Measurements from ENCODE around the gene WDR45. TPM values are rescaled to one million over a fixed set of nuclear protein-coding genes. Genes with fewer than 3 reads are reported as not detected.

The WDR45 gene
- total RNA-seq, 1 donor from 2014 or later: 59.9 TPM

DNA sequence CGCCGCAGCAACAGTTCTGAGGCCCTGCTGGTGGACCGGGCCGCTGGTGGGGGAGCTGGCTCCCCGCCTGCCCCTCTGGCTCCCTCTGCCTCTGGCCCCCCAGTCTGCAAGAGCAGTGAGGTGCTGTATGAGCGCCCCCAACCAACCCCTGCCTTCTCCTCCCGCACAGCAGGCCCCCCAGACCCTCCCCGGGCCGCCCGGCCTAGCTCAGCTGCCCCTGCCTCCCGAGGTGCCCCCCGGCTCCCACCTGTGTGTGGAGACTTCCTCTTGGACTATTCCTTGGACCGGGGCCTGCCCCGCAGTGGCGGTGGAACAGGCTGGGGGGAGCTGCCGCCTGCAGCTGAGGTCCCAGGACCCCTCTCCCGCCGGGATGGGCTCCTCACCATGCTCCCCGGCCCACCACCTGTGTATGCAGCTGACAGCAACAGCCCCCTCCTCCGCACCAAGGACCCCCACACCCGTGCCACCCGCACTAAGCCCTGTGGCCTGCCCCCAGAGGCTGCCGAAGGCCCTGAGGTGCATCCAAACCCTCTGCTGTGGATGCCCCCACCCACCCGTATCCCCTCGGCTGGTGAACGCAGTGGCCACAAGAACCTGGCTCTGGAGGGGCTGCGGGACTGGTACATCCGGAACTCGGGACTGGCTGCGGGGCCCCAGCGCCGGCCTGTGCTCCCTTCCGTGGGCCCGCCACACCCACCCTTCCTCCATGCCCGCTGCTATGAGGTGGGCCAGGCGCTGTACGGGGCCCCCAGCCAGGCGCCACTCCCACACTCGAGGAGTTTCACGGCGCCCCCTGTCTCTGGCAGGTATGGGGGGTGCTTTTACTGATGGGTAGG lies 12.2 kb downstream of the WDR45 start:
- H3K4me1 Mint-ChIP-seq: no peaks in the 10 kb centered on the region
- H3K36me3 Mint-ChIP-seq: peaks cover 2% of the 10 kb centered on the region
- no peak overlapping the region for H3K27ac Mint-ChIP-seq
- TF ChIP-seq, protein P1, sequence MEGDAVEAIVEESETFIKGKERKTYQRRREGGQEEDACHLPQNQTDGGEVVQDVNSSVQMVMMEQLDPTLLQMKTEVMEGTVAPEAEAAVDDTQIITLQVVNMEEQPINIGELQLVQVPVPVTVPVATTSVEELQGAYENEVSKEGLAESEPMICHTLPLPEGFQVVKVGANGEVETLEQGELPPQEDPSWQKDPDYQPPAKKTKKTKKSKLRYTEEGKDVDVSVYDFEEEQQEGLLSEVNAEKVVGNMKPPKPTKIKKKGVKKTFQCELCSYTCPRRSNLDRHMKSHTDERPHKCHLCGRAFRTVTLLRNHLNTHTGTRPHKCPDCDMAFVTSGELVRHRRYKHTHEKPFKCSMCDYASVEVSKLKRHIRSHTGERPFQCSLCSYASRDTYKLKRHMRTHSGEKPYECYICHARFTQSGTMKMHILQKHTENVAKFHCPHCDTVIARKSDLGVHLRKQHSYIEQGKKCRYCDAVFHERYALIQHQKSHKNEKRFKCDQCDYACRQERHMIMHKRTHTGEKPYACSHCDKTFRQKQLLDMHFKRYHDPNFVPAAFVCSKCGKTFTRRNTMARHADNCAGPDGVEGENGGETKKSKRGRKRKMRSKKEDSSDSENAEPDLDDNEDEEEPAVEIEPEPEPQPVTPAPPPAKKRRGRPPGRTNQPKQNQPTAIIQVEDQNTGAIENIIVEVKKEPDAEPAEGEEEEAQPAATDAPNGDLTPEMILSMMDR (IDR thresholded peaks at IDR 0.05; ENCODE audit: unreplicated experiment): no peak
- no peaks in the 10 kb centered on the region for H3K9me3 Mint-ChIP-seq
- H3K27me3 Mint-ChIP-seq (ENCODE audit: low read depth): no peaks in the 10 kb centered on the region
- no peak for DNase-seq (ENCODE audit: low spot score in 2 of 2, unreplicated experiment in 2 of 2)
- no peak overlapping the region for H3K4me3 Mint-ChIP-seq

DNA sequence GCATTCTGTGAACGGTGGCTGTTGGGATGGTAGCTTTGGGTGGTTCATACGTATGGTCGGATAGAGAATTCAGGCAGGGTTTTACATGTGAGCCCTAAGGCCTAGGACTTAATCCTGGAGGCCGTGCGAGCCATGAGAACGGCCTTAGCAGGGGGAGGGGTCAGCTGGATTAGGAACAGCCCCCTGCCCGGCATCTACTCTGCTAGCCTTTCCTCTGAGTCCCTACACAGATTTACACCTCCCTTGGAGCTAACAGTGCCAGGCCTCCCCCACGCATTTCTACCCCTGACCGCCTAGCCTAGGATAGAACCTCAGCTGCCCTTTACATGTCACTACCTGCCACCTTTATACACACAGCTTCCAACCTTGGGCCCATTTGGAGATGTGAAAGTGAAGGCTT lies 13.0 kb downstream of the WDR45 start:
- Mint-ChIP-seq H3K27me3 (ENCODE audit: low read depth) (no peaks in the 10 kb centered on the region), H3K36me3 (peaks cover 5% of the 10 kb centered on the region), H3K9me3 (no peaks in the 10 kb centered on the region), H3K4me3 (no peak overlapping the region), H3K4me1 (no peaks in the 10 kb centered on the region), H3K27ac (no peak overlapping the region)
- TF ChIP-seq, protein P1 (IDR thresholded peaks at IDR 0.05; ENCODE audit: unreplicated experiment): no peak
- DNase-seq (ENCODE audit: low spot score in 2 of 2, unreplicated experiment in 2 of 2): no peak

DNA sequence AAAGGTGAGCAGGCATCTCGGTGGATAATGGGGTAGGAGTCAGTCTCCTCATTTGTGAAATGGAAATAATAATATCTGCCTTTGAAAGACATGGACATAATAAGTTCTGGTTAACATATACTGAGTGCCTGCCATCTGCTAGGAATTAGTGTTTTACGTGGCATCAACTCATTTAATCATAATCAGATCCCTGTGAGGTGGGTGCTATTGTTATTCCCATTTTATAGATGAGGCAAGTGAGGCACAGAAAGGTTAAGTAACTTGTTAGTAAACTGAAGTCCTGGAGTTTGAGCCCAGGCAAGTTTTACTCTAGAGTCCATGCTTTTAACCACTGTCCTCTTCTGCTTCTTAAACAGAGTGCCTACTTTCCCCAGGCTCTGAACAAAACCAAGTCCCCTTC lies 13.4 kb downstream of the WDR45 start:
- Mint-ChIP-seq H3K27me3 (ENCODE audit: low read depth) (no peaks in the 10 kb centered on the region), H3K4me1 (no peaks in the 10 kb centered on the region), H3K9me3 (no peaks in the 10 kb centered on the region), H3K4me3 (no peak overlapping the region), H3K27ac (no peak overlapping the region), H3K36me3 (peaks cover 9% of the 10 kb centered on the region)
- DNase-seq (ENCODE audit: low spot score in 2 of 2, unreplicated experiment in 2 of 2): no peak
- TF ChIP-seq, protein P1 (IDR thresholded peaks at IDR 0.05; ENCODE audit: unreplicated experiment): no peak

DNA sequence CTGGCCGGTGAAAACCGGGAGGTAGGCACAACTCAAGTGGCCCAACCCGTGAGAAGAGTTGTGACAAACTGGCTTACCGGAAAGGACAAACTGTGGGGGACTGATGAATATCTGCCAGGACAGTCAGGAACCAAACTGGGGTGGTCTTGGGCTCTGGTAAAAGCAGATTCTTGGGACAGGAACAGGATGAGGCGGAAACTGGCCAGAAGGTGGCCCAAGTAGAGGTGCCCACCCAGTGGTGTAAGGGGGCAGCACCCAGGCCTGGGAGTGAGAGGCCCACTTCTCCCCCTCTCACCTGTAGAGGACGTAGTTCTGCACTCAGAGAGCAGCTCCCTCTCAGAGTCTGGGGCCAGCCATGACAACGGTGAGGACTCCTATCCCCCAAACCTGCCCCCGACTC lies 15.0 kb downstream of the WDR45 start:
- TF ChIP-seq, protein P1 (IDR thresholded peaks at IDR 0.05; ENCODE audit: unreplicated experiment): no peak
- Mint-ChIP-seq H3K9me3 (no peaks in the 10 kb centered on the region), H3K27ac (no peak overlapping the region), H3K4me1 (peaks cover 2% of the 10 kb centered on the region), H3K4me3 (no peak overlapping the region), H3K36me3 (peaks cover 9% of the 10 kb centered on the region), H3K27me3 (ENCODE audit: low read depth) (no peaks in the 10 kb centered on the region)
- no peak for DNase-seq (ENCODE audit: low spot score in 2 of 2, unreplicated experiment in 2 of 2)

DNA sequence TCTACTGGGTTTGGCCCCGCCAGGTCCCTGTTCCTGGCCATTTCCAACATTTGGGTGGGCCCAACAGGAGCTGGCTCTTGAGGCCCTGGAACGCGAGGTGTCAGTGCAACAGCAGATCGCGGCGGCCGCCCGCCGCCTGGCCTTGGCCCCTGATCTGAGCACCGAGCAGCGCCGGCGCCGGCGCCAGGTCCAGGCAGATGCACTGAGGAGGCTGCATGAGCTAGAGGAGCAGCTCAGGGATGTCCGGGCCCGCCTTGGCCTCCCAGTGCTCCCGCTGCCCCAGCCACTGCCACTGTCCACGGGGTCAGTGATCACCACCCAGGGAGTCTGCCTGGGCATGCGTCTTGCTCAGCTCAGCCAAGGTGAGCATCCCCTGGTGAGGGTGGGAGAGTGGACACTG lies 15.4 kb downstream of the WDR45 start:
- TF ChIP-seq, protein P1 (IDR thresholded peaks at IDR 0.05; ENCODE audit: unreplicated experiment): no peak
- Mint-ChIP-seq H3K4me3 (no peak overlapping the region), H3K9me3 (no peaks in the 10 kb centered on the region), H3K4me1 (peaks cover 4% of the 10 kb centered on the region), H3K27ac (no peak overlapping the region), H3K36me3 (peaks cover 9% of the 10 kb centered on the region), H3K27me3 (ENCODE audit: low read depth) (no peaks in the 10 kb centered on the region)
- DNase-seq (ENCODE audit: low spot score in 2 of 2, unreplicated experiment in 2 of 2): no peak
